ENCODE data around the gene GLUD1.

DNA sequence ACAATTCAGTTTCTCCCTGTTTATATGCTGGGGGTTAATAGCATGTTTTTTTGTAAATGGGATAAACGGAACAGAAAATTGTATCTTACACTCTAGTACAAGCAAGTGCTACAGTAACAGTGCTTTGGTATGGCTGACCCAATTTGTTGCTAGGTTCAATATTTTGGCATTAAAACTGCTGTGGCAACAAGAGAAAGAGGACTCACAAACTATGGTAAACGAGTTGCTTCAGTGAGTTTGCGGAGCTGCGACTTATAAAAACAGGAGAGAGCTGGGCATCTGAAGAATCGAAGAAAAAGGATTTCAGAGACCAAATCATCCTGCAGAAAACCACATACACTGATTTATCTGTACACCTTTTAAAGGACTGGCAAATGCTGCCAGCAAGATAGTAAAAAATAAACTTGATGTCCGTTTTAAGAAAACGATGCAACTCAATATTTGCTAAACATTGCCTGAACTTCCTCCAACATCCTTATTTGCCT lies 2.2 kb downstream of the GLUD1 start:
- TF ChIP-seq POLR2AphosphoS5 (IDR thresholded peaks at IDR 0.05; ENCODE audit: insufficient read depth in 1 of 2, low read depth in 1 of 2) (no peak), POLR2A (IDR thresholded peaks at IDR 0.05) (no peak)
- TF ChIP-seq, protein P1, sequence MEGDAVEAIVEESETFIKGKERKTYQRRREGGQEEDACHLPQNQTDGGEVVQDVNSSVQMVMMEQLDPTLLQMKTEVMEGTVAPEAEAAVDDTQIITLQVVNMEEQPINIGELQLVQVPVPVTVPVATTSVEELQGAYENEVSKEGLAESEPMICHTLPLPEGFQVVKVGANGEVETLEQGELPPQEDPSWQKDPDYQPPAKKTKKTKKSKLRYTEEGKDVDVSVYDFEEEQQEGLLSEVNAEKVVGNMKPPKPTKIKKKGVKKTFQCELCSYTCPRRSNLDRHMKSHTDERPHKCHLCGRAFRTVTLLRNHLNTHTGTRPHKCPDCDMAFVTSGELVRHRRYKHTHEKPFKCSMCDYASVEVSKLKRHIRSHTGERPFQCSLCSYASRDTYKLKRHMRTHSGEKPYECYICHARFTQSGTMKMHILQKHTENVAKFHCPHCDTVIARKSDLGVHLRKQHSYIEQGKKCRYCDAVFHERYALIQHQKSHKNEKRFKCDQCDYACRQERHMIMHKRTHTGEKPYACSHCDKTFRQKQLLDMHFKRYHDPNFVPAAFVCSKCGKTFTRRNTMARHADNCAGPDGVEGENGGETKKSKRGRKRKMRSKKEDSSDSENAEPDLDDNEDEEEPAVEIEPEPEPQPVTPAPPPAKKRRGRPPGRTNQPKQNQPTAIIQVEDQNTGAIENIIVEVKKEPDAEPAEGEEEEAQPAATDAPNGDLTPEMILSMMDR (IDR thresholded peaks at IDR 0.05): no peak
